Stomach (tissue), 4 donors: ENCODE measurements around the gene TOX2.

Experiments
- EP300 ChIP-seq: sonication (generic); formaldehyde crosslinking; IDR thresholded peaks from one replicate; pipeline ENCODE4 v1.6.1; 2017; ENCODE audit warnings: antibody characterized with exemption
- POLR2AphosphoS5 ChIP-seq, 3 donors: sonication (generic); formaldehyde crosslinking; IDR thresholded peaks; one replicate each; pipeline ENCODE4 v1.6.1; 2016; ENCODE audit warnings: antibody characterized with exemption in 3 of 3

DNA sequence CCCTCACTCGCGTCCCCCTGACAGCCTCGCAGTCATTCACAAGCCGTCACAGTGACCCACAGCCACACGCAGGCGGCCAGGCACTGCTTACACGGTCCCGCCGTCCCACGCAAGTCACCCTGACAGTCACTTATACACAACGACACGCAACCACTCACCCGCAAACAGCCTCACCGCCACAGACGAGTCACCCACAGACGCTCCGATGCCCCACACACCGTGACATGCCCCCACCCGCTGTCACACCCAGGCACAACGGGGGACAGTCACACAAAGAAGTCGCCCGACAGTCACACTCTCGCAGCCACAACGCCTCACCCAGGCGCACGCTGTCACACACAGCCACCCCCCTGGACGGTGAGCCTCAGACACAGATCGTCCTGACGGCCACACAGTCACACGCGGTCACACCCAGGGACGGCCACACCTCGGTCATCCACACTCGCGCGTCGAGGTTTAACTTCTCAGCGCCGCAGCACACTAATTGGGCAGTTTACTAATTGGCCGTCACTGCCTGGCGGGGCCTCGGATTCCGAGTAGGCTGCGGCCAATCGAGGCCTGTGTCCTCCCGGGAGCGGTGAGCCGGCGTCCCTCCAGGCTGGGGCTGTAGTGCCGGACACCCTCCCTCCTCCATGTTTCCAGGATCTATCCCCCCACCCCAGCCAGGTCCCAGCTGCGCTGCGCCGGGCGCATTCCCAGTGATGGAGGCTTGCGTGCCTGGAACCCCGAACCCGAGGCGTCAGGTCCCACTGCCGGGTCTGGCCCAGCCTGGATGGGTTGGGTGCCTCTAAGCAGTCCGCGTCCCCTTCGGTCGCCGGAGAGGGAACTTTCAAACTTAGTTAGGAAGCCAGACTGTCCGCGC is 790 bp downstream of the TOX2 start:
- TF ChIP-seq EP300 (no peak), POLR2AphosphoS5 (IDR thresholded peaks at IDR 0.05) (no peak)
